Left colon (tissue), 2 donors: ENCODE measurements around the gene TRMT44. TPM values are rescaled to one million over a fixed set of nuclear protein-coding genes. Genes with fewer than 3 reads are reported as not detected.

Source experiments
- ATAC-seq: fragments of 200-7000 bp; cut with Tn5 transposase; one replicate; pipeline ENCODE4 v1.9.1; 2020; ENCODE audit warnings: mild to moderate bottlenecking, moderate library complexity
- DNase-seq, 2 donors: peaks; one replicate each; pipeline ENCODE4 v3.0.0-alpha.2; 2020
- intact Hi-C, 2 donors: fragments of 100-400 bp; cut with DNase I in 1 of 2; cut with micrococcal nuclease in 1 of 2; formaldehyde crosslinking; loops; one replicate each; pipeline versions ENCODE4 v1.11.2 to v1.14.0; 2022; cut with DNase I, micrococcal nuclease
- total RNA-seq, 2 donors: library from RNA; stranded (reverse); fragmentation: NEBNext Ultra II Directional; extraction: Animal tissue kit (Norgen Biotek cat#: 25700); gene quantifications; one replicate each; pipeline ENCODE4 v1.2.1, GENCODE V29; 2021
- donor health status: DM: no; HTN: no; CAD: no.
- donor health status: DM: yes; HTN: yes; CAD: no.

The TRMT44 gene
- total RNA-seq, 2 donors from 2014 or later, result 14.3 to 16.4 TPM

DNA sequence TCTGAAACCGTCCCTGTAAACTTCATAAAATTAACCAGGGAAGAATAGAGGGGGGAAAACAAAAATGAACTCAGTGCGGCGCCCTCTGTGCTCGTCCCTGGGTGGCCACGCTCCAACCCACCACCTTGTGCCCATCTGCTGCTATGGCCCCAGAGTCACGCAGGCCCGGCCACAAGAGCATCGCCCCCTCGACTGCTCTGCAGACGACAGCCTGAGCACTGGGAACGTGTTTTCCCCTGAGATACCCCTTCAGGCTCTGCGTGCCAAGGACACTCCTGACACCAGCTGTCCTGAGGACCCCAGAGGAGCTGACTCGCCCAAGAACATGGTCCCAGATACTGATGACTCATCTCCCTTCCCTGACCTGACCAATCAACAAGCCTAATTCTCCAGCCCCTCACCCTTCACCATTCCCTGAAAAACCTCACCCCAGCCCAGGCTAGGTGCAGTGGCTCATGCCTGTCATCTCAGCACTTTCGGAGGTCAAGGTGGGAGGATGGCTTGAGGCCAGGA is 75.5 kb downstream of the TRMT44 start:
- intact Hi-C loops, result no loop called here
- ATAC-seq (no peak), DNase-seq (no peak)

DNA sequence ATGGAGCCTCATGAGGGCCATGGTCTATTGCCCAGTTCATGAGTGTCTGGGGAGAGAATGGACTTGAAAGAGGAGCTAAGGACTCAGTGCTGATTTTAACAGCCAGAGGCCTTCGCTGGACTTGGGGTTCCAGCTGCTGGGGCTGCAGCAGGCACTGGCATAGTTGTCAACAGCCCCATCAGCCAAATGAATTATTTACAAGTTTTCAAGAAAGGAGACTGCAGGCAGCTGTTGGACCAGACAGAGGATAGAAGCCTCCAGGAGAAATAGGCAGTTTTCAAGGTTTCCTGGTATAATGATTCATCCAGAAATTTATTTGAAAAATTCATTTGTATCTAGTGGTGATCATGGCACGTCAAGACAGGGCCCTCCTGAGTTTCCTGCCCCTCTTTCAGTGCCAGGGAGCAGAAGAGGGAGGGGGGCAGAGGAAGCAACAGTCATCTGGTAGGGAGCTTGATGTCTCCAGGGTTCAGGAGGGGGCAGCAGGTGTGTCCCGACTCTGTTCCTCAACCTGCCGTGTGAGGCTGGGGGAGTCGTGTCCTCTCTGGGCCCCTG is 76.5 kb downstream of the TRMT44 start:
- intact Hi-C loops, result no loop called here
- DNase-seq, result no peak
- ATAC-seq, result no peak

DNA sequence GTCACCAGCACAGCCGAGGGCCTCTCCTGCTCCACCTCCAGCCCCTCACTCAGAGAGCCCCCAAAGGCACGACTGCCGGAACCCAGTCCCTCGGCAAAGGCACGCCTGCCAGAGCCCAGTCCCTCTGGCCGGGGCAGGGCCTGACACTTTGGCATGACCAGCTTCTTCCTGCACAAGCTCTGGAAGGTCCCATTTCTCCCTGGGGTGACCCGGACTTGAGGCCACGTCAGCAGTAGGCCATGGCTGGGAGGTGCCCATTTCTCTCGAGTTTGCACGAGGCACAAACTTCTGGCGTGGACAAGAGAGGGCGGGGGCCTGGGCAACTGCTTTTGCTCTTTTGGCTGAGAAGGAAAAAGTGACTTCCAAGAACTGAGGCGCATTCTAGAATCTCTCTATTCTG is 77.4 kb downstream of the TRMT44 start:
- DNase-seq, result no peak
- intact Hi-C loops, result no loop called here
- no peak for ATAC-seq

DNA sequence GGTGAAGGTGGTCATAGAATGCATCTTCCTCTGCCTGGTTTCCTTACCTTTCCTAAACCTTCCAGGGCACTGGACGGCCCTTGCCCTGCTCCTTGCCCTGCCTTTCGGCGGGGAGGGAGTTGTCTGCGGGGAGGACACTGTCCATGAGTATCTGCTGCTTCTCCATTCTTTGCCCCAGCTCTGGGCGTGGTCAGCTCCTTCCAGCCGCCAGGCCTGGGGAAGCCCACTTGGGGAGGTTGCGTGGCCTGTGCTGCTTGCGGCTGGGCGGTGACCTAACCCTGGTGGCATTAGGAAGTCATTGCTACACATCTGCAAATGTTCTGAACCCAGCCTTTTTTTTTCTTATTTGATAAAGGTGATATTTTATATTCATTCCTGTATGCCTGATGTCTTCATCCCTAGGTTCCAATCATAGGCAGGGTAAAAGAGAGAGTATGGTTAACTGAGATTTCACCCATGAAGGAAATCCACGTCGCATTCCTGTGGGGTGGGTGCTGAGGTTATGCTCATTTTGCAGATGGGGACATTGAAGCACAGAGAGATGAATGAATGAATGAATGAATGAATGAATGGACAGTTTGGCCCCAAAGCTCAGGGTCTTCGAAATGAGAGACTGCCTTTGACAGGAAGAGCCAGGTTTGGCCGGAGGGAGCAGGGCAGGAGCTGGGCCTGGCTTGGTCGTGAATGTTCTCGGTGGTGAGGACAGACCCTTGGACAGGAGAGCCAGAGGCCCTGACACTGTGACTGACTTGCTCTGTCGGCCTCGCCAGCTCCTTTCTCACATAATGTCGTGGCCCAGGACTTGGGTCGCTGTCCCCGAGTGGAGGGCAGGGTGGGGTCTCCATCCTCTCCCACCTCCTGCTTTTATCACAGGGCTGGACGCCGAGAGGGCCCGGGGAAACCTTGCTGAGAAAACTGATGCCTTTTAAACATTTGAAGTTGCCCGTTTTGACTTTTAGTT is 81.9 kb downstream of the TRMT44 start:
- no peak for DNase-seq
- intact Hi-C loops, result no loop called here
- no peak for ATAC-seq

DNA sequence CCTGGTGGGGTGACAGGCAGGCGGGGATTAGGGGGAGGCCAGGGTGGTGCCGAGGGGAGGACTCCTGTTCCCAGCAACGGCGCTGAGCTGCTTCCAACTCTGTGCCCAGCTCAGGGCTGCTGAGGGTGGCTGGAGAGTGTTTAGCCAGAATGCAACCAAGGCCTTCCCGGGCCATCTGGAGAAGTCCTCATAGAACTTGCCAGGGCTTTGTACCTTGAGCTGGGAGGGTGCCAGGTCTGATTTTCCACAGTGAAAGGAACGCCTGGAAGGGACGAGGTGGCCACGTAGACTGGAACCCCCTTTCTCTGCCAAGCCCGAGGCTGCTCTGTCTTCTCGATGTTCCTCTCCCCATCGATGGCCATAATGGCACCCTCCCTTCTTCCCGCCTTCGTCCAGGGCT is 82.6 kb downstream of the TRMT44 start:
- ATAC-seq (no peak), DNase-seq (no peak)
- intact Hi-C loops, result no loop called here

DNA sequence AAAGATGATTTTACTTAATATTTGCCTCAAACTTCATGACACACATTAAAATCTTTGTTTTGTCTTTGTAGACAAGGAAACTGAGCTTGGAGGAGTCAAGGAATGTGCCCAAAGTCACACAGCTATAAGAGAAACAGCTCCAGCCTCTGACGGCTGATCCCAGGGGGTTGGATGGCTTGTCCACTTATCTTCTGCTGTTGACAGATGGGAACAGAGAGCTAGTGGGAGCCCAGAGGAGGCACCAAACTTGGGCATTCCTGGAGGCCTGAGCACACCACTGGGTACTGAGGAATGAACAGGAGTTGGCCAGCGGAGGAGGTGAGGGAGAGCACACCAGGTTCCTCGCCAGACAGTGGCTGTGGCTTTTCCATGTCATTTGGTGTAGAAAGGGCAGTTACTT is 83.2 kb downstream of the TRMT44 start:
- no peak for DNase-seq
- no peak for ATAC-seq
- intact Hi-C loops, result no loop called here

DNA sequence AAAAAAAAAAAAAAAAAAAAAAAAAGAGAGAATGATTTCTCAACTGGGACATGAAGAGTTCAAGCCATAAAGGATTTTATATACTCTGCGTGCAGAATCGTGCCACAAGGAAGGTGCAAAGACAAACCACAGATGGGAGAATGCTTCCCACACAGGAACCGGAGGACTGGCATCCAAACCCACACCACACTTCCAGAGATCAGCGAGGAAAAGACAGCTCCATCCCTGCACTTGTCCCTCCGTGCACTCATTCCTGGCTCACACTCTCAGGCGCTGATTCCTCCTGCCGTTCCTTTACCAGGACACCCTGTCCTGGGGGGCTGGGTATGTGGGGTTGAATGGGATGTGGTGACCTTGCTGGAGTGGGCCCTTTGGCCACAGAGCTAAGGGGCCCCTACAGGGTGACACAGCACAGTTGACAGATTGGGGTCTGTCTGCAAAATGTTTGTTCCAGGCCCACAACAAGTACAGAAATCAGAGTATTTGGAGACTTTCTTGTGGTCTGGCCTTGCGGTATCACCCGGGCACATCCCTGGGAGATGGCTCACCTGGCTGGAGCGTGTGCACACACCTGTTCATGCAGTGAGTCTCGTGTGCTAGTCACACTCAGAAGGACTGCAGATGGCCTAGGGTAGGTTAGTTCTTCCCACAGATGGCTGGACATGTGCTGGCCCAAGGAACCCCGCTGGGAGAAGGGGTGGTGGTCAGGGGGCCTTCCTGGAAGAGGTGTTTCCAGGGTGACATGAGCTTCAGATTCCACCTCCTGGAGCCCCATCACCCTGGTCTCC is 84.2 kb downstream of the TRMT44 start:
- DNase-seq (no peak), ATAC-seq (no peak)
- intact Hi-C loops, result no loop called here

DNA sequence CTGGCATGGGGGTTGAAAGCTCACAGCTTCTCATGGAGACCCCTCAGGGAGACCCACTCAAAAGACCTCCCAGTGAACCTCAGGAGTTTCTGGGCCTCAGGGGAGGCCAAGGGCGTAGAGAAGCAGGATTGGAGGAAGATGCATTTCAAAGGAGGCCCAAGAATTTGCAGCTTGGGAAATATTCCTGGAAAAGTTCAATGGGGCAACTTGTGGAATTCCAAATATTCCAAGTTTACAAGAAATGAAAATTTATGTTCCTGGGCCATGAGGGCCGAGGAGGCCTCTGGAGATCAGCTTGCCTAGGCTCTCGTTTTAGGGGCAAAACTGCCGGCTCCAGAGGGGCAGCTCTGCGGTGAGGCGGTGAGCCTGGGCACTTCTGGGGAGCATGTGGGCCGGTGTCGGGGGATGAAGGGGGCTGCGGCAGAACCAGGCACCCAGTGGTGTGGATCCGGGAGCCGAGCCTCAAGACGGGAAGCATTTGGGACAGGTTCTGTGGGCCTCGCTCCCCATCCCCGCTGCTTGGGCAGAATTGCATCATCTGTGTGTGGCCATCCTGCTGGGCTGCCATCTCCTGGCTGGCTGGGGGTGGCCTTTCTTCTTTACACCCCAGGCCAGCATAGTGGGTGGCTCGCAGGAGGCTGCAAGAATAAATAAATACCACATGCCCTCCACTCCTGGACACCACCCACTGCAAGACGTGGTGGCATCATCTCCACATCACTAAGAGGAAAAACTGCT is 85.0 kb downstream of the TRMT44 start:
- no peak for ATAC-seq
- no peak for DNase-seq
- intact Hi-C loops, result no loop called here

Other genes starting within 250 kb of the TRMT44 start
- gene SH3TC1, start 241.5 kb upstream of the TRMT44 start, total RNA-seq, result 10 to 100 TPM; 13.8 to 18.3 TPM
- 1 to 10 TPM; 2.5 to 6.6 TPM for gene HTRA3, start 171.0 kb upstream of the TRMT44 start, total RNA-seq
- gene ACOX3, start 54 bp upstream of the TRMT44 start, total RNA-seq, result 10 to 100 TPM; 25.9 to 29.7 TPM
- under 1 TPM in 1 of 2 donors, not detected in 1; 0.14 TPM for gene GPR78, start 139.6 kb downstream of the TRMT44 start, total RNA-seq
- gene CPZ, start 152.0 kb downstream of the TRMT44 start, total RNA-seq, result 1 to 10 TPM; 1.0 to 2.9 TPM